NCI-H2107 treated with DMSO at 0.1 percent for 48 hours (cell line): ENCODE measurements around the gene PCIF1.

Experiments used
- DNase-seq: peaks from one replicate; lab custom pipeline; 2025; ENCODE audit not compliant: unreplicated experiment; lab: John Stamatoyannopoulos, UW

The PCIF1 gene

DNA sequence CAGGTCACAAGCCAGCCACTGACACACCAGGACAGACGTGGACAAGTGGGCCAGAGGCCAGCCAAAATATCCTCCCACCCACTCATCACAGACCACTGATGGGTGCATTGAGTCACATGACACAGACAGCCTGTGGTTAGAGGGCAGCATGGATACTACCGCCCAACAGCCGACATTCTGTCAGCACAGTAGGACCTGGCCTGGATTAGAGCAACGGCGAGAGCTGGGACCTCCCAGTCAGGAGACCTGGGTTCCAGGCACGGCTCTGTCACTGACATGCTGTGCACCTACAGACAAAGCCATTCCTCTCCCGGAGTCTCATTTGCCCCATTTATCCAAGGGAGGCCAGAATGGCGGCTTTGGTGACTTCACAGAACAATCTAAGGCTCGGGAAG is 29.5 kb downstream of the PCIF1 start:
- DNase-seq: no peak

DNA sequence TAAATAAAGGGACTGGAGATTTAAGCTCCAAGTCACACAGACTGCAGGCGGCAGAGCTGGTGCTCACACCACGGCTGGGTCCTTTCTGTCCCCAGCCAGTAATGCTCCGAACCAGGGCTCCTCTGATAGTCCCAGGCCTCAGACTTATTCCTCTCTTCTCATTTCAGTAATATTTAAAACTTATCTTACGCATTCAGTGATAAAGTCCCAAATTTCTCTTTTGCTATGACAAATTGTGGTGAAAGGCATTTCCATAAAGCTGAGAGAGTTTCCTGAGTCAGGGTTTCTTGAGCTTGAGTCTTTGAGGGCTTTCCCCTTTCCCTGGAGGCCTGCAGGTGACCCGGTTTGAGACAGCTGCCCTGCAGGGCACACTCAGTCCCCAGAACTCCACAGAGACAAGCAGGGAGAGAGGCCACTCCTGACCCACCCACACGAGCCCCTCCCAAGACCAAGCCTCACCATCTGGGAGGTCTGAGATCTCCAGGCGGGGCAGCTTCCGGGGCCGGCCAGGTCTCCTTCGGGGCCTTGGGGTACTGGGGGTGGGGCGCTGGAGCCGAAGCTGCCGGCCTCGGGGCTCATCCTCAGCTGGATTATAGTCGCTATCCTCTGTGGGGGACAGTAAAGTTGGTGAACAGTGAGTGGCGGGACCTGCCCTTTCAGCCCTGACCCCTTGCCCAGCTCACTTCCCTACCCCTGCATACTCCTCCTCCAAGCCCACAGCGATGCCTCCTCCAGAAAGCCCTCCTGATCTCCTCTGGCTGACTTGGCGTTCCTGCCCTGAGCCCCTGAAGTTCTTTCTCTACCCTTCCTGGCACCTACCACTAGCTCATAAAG is 30.9 kb downstream of the PCIF1 start:
- DNase-seq: no peak

DNA sequence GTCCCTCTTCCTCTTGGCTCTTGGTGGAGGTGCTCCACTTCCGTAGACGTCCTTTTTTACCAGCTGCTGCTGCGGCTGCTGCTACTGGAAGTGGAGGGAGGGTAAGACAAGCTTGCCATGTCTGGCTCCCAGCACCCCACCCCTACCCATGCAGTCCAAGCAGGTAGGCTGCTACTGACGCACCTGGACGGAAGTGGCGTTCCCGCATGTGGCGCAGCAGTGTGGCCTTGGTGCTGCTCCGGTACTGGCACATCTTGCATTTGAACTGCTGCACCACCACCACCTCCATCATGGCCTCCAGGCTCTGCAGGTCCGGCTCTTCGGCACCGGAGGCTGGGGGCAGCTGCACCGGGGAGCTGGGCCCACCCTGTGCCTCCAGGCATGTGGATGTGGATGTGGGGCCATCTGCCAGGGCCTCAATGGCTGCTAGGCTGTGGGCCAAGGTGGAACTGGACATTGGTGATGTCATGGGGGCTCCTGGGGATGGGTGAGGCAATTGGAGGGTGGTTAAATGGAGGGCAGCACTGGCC is 33.1 kb downstream of the PCIF1 start:
- DNase-seq: no peak

DNA sequence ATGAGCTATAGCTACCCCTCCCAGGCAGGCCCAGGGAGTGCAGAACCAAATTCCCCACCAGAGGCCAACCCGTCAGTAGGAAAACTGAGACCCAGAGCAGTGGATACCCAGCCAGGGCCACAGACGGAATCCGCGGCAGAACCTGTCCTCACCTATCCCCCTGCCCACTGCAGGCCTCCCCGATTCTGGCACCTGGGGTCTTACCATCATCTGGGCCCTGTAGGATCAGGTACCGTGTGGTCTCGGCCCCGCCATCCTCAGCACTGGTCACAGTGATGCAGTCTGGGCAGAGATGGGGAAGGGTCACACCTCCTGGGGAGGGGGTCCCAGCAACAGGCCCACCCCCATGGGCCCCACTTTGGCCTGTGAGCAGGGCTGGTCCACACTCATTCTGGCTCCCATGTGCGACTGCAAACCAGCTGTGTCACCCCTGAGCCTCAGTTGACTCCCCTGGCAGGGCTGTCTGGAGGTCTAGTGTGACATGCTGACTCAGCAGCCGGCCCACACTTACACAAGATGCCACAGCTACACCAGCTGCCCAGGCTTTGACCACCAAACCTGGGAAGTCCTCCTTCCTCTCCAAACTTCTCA is 33.7 kb downstream of the PCIF1 start:
- no peak for DNase-seq

DNA sequence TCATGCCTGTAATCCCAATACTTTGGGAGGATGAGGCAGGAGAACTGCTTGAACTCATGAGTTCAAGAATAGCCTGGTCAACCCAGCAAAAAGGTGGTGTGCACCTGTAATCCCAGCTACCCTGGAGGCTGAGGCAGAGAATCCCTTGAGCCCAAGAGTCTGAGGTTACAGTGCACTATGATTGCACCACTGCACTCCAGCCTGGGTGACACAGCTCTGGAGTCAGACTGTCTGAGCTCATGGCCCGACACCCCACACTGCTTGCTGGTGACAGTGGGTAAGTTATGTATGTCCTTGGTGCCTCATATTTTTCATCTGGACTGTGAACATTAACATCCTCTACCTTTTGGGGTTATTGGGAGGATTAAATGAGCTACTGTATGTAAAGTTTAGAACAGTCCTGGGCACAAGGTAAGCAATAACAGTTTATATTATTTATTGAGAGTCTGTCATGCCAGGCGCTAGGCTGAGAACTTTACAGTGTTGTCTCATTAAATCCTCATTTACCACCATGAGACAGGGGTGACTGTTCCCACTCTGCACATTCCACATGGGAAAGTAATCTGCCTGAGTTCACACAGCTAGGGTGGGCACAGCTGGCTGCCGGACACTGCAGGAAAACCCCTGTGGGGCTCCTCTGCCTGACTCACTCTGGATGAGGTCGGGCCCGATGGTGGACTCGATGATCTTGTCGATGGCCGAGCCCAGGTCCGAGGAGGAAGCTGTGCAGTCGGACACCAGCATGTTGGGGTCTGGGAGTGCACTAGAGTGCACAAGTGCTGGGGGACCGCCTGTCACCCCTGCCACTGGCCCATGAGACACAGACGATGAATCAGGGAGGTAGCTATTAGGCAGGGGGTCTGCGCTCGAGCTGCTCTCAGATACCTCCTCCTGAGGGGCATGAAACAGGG is 34.6 kb downstream of the PCIF1 start:
- DNase-seq: no peak

DNA sequence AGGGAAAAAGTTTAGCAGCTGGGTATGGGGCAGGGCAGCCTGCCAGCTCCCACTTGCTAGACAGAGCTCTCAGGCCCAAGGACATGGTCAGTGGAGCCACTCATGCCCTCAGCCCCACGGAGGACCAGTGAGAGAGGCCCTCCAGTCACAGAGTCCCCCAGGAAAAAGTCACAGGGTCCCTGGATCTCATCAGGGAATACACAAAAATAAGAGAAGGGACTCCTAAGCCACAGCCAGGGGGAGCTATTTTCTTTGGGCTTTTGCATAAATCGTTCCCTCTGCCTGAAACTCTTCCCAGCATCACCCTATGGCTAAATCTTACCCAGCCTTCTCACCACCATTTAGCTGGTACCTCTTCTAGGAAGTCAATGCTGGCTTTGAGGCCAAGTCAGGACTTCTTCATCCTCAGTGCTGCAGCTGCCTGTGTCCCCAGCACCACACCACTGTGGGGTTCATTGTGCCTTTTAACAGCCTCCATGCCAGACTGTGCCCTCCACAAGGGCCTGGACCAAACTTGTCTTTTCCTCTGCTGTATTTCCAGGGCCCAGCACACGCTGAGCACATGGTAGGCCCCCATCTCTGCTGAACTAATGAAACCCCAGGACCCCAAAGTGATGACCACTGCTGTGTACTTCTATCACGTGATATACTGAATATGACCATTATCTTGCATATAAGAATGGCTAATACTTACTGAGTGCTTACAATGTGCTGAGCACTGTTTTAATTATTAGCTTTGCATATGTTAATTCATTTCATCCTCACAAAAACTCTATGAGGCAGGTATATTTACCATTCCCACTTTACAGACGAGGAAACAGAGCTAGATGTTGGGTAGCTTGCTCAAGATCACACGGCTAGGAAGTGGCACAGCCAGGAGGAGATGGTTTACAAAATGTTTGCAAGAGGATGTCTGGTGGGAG is 35.5 kb downstream of the PCIF1 start:
- DNase-seq: peak; percentile 11

DNA sequence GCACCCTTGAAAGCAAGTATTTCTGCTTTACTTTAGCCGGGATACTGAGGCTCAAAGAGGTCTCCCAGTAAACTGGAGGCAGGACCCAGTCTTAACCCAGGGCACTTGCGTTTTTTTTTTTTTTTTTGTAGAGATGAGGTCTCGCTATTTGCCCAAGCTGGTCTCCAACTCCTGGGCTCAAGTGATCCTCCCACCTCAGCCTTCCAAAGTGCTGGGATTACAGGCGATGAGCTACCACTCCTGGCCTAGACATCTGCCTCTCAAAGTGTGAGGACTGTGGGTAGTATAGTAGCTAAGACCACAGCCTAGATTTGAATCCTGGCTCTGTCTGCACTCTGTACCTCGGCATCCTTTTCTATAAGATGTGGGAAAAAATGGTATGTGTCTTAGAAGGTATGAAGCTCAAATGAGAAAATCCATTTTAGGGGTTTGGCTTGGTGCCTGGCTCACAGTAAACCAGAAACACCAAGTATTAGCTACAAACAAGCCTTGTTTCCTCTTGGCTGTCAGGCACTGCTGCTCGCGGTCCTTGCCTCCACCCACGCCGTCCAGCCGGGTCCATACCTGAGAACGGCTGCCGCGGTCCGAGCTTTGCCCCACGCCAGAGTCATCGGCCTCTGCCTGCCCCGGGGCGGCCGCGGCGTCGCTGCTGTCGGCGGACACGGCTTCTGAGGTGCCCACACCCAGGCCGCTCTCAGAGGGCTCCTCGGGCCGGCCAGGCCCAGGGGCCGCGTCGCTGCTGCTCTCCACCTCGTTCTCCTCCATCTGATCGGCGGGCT is 36.4 kb downstream of the PCIF1 start:
- no peak for DNase-seq

DNA sequence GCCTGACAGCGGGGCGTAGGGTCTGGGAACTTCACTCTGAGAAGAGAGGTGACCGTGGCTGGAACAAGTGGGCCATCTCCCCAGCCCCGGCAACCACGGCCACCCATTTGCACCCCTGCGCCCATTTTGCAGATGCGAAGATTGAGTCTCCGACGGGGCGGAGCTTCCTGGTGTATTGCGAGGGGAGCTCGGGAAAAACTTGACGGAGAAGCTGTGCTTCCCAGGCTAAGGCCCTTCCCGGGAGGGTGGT is 36.9 kb downstream of the PCIF1 start:
- DNase-seq: no peak

DNA sequence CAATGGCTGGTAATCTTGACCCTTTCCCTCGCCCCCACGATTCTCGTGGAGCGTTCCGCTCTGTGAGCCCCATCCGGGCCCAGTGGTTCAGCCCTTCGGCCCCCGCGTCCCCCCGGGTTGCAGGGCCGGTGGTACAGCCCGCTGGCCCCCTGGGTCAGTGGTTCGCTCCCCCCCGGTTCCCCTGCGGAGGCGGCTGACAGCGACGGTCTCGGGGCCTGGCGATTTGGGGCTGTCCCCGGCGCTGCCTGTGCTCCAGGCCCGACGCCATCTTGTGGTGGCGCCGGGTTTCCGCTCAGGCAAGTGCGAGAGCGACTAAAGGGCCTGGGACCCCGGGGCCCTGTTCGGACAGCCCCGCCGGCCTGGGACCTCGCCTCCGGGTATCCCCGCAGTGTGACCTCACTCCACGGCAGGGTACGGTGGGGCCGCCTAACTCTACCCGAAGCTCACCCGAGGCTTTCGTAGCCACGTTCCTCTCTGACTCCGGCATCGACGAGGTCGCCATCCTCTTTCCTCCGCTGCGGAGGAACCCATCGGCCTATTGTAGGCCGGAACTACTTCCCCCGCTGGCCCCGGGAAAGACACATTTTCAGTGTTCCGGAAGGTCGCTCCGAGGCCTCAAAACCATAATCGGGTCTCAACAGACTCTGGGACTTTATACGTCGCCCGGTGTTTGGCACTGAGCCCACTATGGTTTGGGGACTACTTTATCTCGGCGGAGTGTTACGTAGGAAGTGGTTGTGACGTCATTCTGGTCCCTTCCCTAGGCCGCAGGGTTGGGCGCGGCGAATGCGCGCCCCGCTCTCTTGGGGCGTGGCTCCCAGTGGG is 37.4 kb downstream of the PCIF1 start, which contains the start of gene ZNF335:
Gene ZNF335 (minus strand): TSS at position 529 of the 825 bp plus-strand sequence. CDS start 793 bp downstream, outside the sequence.
- DNase-seq: peak; percentile 73

DNA sequence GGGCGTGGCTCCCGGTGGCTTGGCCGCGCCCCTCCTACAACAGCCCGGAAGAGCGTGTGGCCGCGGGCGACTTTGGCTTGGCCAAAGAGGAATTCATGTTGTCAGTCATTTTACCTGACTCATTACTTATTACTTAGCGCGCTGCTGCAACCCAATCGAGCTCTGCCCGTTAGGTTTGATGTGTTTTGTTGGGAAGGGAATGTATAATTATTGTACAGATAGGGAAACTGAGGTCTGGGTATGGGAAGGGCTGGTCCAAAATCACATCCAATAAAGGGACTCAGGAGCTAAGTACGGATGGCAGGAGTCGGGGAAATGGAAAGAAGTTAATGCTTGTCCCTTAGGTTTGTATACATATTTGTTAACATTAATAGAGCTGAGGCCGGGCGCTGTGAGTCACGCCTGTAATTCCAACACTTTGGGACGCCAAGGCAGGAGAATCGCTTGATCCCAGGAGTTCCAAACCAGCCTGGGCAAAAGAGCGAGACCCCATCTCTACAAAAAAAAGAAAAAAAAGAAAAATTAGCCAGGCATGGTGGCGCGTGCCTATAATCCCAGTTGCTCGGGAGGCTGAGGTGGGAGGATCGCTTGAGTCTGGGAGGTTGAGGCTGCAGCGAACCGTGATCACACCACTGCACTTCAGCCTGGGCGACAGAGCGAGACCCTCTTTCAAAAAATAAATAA is 38.2 kb downstream of the PCIF1 start:
- DNase-seq: no peak

DNA sequence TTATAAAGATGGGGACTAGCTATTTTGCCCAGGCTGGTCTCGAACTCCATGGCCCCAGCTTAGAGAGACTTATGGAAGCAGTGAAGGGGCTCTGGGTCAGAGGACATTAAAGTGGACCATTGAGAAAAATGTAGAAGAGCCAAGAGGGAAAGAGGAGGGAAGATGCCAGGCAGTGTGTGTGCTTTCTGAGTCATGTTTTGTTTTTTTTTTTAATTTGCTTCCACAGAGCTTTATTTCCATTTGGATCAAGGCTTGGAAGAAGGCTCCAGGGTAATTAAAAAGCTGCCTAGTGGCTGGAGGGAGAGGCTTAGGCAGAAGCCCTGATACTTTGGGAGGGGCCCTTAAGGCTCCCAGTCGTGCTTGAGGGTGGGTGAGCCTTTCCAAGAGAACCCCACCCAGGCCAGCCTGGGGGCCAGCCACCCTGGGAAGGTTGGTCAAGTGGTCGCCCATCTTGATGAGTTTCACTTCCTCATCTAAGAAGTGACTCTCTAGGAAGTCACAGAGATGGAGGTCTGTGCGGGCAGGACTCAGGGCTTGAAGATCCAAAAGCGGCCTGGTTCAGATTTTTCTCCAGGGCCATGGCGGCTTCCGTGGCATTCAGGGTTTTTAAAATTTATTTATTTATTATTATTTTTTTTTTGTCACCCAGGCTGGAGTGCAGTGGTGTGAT is 40.5 kb downstream of the PCIF1 start:
- no peak for DNase-seq

DNA sequence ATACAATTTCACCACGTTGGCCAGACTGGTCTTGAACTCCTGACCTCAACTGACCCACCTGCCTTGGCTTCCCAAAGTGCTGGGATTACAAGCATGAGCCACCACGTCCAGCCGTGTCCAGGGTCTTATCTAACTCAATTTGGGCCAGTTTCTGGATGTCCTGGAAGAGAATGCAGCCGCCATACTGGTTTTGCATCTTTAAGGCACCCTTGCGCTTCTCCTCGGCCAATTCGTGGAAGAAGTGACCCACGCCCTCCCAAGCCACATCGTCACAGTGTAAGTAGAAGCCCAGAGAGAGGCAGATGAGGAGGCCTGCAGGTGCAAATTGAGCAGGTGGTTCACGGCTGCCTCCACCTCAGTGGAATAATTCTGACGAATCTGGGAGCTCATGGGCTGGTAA is 41.2 kb downstream of the PCIF1 start:
- no peak for DNase-seq

DNA sequence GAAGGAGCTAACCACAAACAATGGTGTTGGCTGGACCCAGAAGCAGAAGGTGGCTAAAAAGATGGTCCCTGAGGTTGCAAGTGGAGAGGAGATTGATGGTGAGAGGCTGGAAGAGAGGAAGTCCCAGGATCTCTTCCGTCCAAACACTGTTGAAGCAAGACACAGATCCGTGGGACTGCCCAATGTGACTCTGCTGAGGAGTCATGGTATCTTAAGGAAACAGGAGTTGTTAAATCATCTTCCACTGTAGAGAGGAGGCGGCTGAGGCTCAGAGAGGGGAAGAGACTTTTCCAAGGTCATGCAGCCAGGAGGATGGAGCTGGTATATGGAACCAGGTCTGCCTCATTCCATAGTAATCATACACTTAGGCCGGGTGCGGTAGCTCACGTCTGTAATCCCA is 41.6 kb downstream of the PCIF1 start:
- no peak for DNase-seq

DNA sequence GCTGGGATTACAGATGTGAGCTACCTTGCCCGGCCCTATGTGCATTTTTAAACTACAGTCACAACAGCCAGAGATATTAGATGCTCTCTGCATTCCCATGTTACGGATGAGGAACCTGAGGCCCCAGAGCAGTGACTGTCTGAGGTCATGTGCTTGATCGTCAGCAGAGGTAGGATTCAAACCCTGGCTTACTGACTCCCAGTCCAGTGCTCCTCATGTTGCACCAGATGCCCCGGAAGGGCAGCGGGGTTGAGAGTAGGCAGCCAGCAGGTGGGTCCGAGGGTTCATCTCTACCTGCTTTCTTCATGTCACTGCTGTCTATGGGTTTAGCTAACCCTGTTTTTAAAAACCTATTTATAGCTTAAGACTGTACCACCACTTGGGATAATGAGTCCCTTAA is 46.8 kb downstream of the PCIF1 start:
- no peak for DNase-seq

DNA sequence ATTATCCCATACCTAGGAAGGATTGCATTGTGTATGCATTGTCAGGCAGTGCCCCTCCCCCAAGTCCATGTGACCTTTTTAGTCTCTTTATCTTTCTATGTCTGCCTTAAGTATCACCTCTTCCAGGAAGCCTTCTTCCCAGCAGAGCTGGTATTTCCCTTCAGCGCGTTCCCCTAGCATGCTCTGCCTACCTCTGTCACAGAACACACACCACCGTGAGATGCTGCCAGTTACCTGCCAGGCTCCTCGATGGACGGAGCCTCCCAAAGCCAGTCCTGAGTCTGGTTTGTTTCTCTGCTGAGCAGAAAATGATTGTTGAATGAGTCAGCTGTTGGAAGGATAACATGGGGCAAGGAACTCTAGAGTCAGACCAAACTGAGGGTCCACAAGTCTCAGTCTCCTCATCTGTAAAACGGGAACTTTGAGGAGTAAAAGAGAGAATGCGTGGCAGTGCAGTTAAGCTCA is 48.8 kb downstream of the PCIF1 start:
- no peak for DNase-seq

DNA sequence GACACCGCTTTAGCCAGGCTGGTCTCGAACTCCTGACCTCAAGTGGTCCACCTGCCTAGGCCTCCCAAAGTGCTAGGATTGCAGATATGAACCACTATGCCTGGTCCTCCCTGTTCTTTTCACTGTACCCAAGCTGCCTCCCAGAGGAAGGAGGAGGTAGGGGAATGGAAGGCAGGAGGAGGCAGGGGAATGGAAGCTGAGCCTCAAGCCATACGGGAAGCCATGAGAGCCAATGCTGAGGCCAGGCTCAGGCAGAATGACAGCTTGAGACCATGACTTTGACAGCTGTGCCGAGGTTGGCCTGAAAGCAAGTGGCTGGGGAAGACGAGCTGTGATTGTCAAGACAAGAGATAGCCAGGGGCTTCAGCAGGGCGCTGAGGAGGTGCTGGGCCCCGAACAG is 51.1 kb downstream of the PCIF1 start:
- no peak for DNase-seq

DNA sequence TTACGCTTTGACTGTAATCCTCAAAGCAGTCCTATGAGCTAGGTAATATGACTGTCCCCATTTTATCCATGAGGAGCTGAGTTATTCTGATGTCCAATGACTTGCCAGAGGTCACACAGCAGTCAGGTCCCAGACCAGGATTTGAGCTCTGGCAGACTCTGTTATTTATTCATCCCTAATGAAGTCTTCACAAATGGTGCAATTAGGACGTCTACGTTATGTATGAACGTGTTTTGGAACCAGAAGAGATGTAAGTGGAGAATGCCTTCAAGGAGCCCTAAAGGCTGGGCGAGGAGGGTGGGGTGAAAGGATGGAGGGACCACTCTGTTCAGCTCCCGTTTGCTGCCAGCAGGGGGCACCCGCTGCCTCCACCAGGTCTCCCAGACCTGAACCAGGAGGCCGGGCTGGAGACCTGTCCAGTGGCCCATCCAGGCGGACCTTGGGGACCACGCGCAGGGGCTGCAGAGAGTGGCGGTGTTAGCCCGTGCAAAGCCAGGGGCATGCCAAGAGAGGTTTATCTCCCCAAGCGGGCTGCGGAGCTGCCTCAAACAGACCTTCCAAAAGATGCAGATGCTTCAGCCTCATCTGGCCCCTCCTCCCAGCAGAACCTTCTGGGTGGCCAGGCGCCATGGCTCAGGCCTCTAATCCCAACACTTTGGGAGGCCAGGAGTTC is 52.8 kb downstream of the PCIF1 start:
- no peak for DNase-seq
